GM21619 (cell line): ENCODE results near the gene SOX10.

ENCODE experiments used
- ATAC-seq: cut with Tn5 transposase; IDR thresholded peaks from one replicate; pipeline ENCODE4 v1.9.1; 2021; ENCODE audit not compliant: unreplicated experiment

Gene SOX10

GRCh38 chr22:38016182-38017151, 32.1 kb upstream of the SOX10 start:
- no peak for ATAC-seq

DNA sequence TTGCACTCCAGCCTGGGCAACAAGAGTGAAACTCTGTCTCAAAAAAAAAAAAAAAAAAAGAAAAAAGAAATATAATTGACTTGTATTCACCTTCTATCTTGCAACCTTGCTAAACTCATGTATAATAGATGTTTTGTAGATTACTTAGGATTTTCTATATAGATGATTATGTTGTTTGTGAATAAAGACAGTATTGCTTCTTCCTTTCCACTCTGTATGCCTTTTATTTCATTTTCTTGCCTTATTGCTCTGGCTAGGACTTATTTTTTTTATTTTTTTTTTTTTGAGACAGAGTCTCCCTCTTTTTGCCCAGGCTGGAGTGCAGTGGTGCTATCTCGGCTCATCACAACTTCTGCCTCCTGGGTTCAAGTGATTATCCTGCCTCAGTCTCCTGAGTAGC, 29.7 kb upstream of the SOX10 start:
- ATAC-seq: no peak

DNA sequence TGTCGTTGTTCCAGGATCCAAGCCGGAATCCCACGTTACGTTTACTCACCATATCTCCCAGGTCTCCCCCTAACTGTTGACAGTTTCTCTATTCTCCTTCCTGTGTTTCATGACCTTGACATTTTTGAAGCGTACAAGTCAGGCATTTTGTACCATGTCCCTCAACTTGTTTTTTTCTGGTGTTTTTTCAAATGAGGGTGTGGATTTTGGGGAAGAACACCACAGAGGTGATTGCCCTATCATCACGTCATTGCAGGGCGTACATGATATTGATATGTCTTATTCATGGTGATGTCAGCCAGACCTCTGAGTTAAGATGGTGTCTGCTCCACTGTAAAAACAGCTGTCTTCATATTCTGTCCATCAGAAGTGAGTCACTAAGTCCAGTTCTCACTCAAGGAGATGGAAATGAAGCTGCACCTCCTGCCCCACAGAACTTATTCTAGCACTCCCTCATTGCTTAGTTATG, 28.3 kb upstream of the SOX10 start:
- ATAC-seq: no peak

DNA sequence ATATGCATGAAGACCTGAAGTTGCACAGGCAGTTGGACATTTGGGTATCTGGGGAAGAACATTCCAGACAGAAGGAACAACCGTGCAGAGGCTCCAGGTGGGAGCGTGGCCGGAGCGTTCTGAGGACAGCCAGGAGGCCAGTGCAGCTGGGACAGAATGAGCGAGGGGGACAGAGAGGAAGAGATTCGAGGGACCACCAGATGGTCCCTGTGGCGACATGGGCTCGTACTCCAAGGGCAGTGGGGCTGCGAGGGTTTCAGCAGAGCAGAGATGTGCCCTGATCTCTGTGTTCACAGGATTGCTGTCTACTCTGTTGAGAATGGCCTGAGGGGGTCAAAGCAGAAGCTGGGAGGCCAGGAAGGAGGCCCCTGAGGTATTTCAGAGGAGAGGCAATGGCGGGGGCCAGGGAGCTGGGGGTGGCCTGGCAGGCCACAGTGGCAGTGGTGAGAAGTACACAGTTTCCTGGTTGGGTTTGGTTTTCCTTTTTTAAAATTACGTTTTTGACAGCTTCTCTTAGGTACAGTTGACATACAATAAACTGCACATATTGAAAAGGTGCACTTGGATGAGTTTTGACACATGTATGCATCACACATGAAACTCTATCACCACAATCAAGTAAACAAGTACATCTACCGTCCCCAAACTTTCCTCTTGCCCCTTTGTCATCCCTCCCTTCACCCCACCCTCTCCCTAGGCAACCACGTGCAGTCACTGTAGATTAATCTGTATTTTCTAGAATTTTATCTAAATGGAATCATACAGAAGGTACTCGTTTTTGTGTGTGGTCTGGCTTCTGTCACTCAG, 24.8 kb upstream of the SOX10 start:
- ATAC-seq: no peak

GRCh38 chr22:38007330-38007902, 23.1 kb upstream of the SOX10 start:
- no peak for ATAC-seq

GRCh38 chr22:38006906-38007305, 22.6 kb upstream of the SOX10 start:
- no peak for ATAC-seq

GRCh38 chr22:38005943-38006342, 21.6 kb upstream of the SOX10 start:
- ATAC-seq: no peak

- no peak for ATAC-seq
Observed at GRCh38 chr22:37999640-38000272, 15.4 kb upstream of the SOX10 start.

DNA sequence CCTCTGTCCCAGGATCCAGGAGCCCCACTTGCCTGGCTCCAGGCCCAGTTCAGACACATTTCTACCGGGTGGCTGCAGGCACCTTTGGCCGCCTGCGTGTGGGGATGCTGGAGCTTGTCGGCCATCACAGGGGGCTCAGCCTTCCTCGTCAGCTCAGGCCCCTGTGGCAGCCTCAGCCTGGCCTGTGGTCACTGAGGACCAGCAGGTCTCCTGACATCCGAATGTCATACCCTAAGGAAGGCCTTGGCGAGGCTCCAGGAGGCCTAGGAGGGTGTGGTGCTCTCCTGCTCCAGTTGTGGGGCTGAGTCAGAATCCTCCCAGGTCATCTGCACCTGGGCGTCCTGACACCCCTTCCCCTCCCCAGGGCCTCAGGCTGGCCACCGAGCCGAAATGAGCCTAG, 14.9 kb upstream of the SOX10 start:
- ATAC-seq: no peak

GRCh38 chr22:37998543-37998942, 14.2 kb upstream of the SOX10 start:
- ATAC-seq: no peak

- ATAC-seq: no peak
Observed at GRCh38 chr22:37996515-37997246, 12.3 kb upstream of the SOX10 start.

- ATAC-seq: no peak
Observed at GRCh38 chr22:37996079-37996478, 11.7 kb upstream of the SOX10 start.

GRCh38 chr22:37995460-37995859, 11.1 kb upstream of the SOX10 start:
- no peak for ATAC-seq

DNA sequence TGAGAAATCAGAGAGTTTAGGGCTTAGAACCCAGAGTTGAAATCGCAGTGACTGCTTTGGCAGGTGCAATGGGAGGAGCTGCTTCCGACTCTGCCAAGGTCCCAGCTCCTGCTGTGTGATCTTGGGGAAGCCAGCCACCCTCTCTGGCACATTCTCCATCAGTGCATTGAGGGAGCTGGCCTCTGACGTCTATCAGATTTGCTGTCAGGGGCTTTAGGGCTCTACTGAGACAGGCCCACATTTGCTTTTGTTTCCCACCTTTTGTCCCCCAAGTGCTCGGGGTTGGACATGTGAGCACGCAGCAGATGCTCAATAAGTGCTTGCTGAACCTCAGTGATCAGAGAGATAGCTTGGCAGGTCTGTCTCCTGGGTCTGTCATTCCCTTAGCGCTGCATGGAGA, 10.6 kb upstream of the SOX10 start:
- no peak for ATAC-seq

GRCh38 chr22:37994049-37994448, 9.7 kb upstream of the SOX10 start:
- ATAC-seq: no peak

DNA sequence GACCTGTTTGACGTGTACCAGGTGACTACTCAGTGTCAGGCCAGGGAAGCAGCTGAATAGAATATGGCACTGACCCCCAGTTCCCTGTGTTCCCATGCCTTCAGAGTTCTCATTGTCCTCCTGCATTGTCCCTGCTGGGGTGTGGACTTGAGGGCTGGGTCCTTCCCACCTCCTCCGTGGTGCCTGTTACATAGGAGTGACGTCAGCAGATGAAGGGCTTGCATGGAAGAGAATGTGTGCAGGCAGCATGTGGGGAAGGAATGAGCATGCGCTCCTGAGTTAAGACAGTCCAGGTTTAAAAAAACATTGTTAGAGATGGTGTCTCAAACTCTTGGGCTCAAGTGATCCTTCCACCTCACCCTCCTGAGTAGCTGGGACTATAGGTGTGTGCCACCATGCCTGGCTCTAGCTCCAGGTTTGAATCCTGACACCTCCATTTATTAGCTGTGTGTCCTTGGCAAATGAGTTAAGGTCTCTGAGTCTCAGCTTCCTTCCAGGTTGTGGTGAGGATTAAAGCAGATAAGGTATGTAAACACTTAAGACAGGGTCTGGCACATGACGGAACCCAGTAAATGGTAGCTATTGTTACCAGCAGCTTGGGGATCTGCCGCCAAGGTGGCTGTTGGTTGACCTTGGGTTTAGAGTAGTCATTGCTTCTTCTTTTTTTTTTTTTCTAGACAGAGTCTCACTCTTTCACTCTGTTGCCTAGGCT, 7.5 kb upstream of the SOX10 start:
- no peak for ATAC-seq

GRCh38 chr22:37990862-37991261, 6.5 kb upstream of the SOX10 start:
- ATAC-seq: no peak

DNA sequence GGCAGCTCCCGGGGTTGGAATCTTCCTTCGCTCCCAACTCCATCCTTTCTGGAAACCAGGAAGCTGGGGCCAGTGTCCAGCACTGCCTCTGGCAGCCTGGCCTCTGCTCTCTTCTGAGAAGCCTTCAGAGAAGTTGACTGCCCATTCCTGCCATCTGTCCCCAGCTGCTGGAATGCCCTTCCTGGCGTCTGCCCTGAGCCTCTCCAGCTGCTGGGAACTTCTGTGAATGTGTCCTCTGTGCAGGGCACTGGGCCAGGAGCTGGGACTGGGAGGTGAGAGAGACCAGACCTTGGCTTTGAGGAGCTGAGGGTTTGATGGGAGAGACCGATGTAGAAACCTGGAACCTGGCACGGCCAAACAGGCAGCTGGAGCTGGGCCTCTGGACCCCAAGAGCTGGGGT, 5.9 kb upstream of the SOX10 start:
- ATAC-seq: no peak

GRCh38 chr22:37989146-37990045, 5.0 kb upstream of the SOX10 start:
- ATAC-seq: no peak
